GM21528 (cell line): ENCODE data around the gene TBC1D17.

Experiments
- ATAC-seq: cut with Tn5 transposase; IDR thresholded peaks from one replicate; pipeline ENCODE4 v1.9.1; 2021; ENCODE audit warnings: mild to moderate bottlenecking, moderate library complexity; ENCODE audit not compliant: unreplicated experiment, low FRiP score

The TBC1D17 gene

GRCh38 chr19:49877020-49877878 lies at the start of gene TBC1D17, which contains the start of gene AKT1S1:
Gene TBC1D17, plus strand, starts transcription at chr19:49877702. Its CDS starts 22 bp downstream, at chr19:49877724.
Gene AKT1S1, minus strand, starts transcription at chr19:49877355. Its CDS starts 4,060 bp downstream, at chr19:49873295.
- ATAC-seq, result peak; percentile 59

- no peak for ATAC-seq
These were observed 48.3 kb upstream of the TBC1D17 start for GRCh38 chr19:49829200-49829599.

GRCh38 chr19:49829721-49830120 lies 47.8 kb upstream of the TBC1D17 start:
- no peak for ATAC-seq

GRCh38 chr19:49830766-49831165 lies 46.7 kb upstream of the TBC1D17 start:
- no peak for ATAC-seq

- no peak for ATAC-seq
These were observed 45.9 kb upstream of the TBC1D17 start for GRCh38 chr19:49831592-49831991.

GRCh38 chr19:49832556-49832955 lies 44.9 kb upstream of the TBC1D17 start:
- no peak for ATAC-seq

- ATAC-seq, result no peak
These were observed 43.9 kb upstream of the TBC1D17 start for GRCh38 chr19:49833599-49833998.

- ATAC-seq, result no peak
These were observed 41.9 kb upstream of the TBC1D17 start for GRCh38 chr19:49835562-49835961.

GRCh38 chr19:49836176-49837008 lies 41.1 kb upstream of the TBC1D17 start:
- ATAC-seq, result no peak

- no peak for ATAC-seq
These were observed 40.5 kb upstream of the TBC1D17 start for GRCh38 chr19:49837009-49837310.

GRCh38 chr19:49837425-49837824 lies 40.1 kb upstream of the TBC1D17 start:
- no peak for ATAC-seq

GRCh38 chr19:49838885-49839588 lies 38.5 kb upstream of the TBC1D17 start:
- ATAC-seq, result no peak

- no peak for ATAC-seq
These were observed 37.8 kb upstream of the TBC1D17 start for GRCh38 chr19:49839713-49840112.

- ATAC-seq, result no peak
These were observed 37.2 kb upstream of the TBC1D17 start for GRCh38 chr19:49840321-49840720.

- ATAC-seq, result no peak
These were observed 36.7 kb upstream of the TBC1D17 start for GRCh38 chr19:49840736-49841249.

- ATAC-seq, result no peak
These were observed 34.2 kb upstream of the TBC1D17 start for GRCh38 chr19:49843265-49843664.

GRCh38 chr19:49844138-49845095 lies 33.1 kb upstream of the TBC1D17 start:
- no peak for ATAC-seq

GRCh38 chr19:49845414-49845813 lies 32.1 kb upstream of the TBC1D17 start:
- ATAC-seq, result no peak

- ATAC-seq, result no peak
These were observed 31.1 kb upstream of the TBC1D17 start for GRCh38 chr19:49846408-49846807.
